Breast epithelium (tissue), 3 donors: ENCODE results near the gene DNAJB4.

ENCODE experiments used
- CTCF ChIP-seq, 3 donors: fragments of 450-650 bp; IDR thresholded peaks; one replicate each; pipeline ENCODE4 v1.5.1; 2016 to 2017; ENCODE audit warnings: antibody characterized with exemption in 3 of 3, mild to moderate bottlenecking in 3 of 3, moderate library complexity in 3 of 3
- POLR2A ChIP-seq: fragments of 450-650 bp; IDR thresholded peaks from one replicate; pipeline ENCODE4 v1.6.1; 2016; ENCODE audit warnings: antibody characterized with exemption, mild to moderate bottlenecking, moderate library complexity

- TF ChIP-seq CTCF (IDR thresholded peaks at IDR 0.05) (no peak), POLR2A (no peak)
Measured at GRCh38 chr1:77987919-77988318, 16.8 kb upstream of the DNAJB4 start.
